Measurements from ENCODE around the gene TSPEAR. TPM values are rescaled to one million over a fixed set of nuclear protein-coding genes. Genes with fewer than 3 reads are reported as not detected.

The TSPEAR gene
- total and polyA plus RNA-seq, 3 donors from 2014 or later = 0.53 to 0.62 (median 0.55) TPM

GRCh38 chr21:44508711-44509445, 202.5 kb downstream of the TSPEAR start:
- no peak for TF ChIP-seq CTCF (IDR thresholded peaks at IDR 0.05)
- TF ChIP-seq POLR2A (IDR thresholded peaks at IDR 0.05) = no peak

DNA sequence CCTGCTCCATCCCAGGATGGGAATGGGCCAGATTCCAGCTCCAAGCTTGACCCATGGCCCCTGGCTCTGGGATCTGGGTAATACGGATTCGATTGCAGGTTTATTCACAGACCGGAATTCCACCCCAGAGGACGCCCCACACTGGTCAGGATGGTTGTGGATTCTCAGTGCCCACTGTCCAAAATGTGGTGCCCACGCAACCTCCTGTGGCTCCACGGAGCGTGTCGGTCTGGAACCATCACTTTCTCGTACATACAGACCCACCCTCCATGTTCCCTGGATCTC, 203.0 kb downstream of the TSPEAR start:
- DNase-seq = no peak
- WGBS, 2 donors = 83 to 84% methylated on average over 4 to 9 of the region's 9 CpGs
- Histone ChIP-seq H3K4me1 (no peaks in the 10 kb centered on the region), H3K27ac (no peak overlapping the region), H3K9me3 (no peaks in the 10 kb centered on the region), H3K36me3 (ENCODE audit: low read depth, missing control alignments) (no peaks in the 10 kb centered on the region), H3K27me3 (no peaks in the 10 kb centered on the region), H3K4me3 (no peak overlapping the region)
- intact Hi-C loops (cut with DNase I; ENCODE audit: low total_unique reads) = no loop called here
- TF ChIP-seq POLR2A (IDR thresholded peaks at IDR 0.05) (no peak), CTCF (IDR thresholded peaks at IDR 0.05) (no peak)

More at GRCh38 chr21:44508711-44509445, 202.5 kb downstream of the TSPEAR start:
- DNase-seq = no peak
- Histone ChIP-seq H3K27ac (no peak overlapping the region), H3K27me3 (no peaks in the 10 kb centered on the region), H3K4me1 (no peaks in the 10 kb centered on the region), H3K9me3 (no peaks in the 10 kb centered on the region), H3K36me3 (ENCODE audit: low read depth, missing control alignments) (no peaks in the 10 kb centered on the region), H3K4me3 (no peak overlapping the region)
- intact Hi-C loops (cut with DNase I; ENCODE audit: low total_unique reads) = no loop called here
- 83 to 86% methylated on average over 13 to 30 of the region's 30 CpGs for WGBS, 2 donors

GRCh38 chr21:44507673-44508425, 203.5 kb downstream of the TSPEAR start:
- 90 to 92% methylated on average over 26 of the region's 26 CpGs for WGBS, 2 donors
- no peaks in the 10 kb centered on the region for H3K27me3 ChIP-seq

DNA sequence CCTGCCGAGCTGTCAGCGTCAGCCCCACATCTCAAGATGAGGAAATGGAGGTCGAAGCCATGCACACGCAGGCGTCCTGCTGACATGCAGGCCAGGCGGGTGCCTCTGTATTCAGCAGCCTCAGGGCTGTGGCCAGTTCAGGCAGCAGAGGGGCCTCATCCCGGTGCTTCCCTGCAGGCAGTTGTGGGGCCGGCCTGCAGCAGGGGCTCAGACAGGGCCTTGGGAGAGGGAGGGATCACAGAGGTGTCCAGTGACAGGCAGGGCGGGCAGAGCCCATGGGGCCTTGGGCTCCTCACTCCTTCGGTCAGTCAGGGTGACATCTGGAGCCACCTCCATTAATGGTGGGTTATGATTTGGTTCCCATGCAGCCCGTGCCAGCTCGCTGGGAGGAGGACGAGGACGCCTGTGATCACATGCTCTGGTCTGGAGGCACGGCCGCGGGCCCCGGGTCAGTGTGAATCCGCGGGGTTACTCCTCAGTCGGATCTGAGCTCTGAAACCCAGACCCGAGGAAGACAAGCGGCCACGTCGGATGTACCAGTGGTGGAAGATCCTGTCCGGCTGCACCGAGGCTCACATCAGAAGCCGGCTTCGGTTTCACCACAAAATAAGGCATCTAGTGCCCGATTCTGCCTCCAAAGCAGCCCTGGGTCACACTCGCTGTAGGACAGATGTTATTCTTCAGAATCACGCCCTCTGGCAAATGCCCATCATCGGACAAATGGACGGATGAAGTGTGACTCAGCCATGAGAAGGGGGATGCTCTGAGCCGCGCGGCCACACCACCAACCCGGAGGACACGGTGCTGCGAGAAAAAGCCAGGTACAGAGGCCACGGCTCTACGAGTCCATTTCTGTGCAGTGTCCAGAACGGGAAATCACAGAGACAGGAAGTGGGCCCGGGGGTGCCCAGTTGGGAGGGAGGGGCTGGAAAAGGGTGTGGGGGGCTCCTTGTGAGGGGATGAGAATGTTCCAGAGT, 204.8 kb downstream of the TSPEAR start:
- intact Hi-C loops (cut with DNase I; ENCODE audit: low total_unique reads) = no loop called here
- DNase-seq = no peak
- no peaks in the 10 kb centered on the region for H3K27me3 ChIP-seq
- TF ChIP-seq CTCF (IDR thresholded peaks at IDR 0.05) = no peak
- TF ChIP-seq POLR2A (IDR thresholded peaks at IDR 0.05) = no peak
- H3K9me3 ChIP-seq = no peaks in the 10 kb centered on the region
- WGBS, 2 donors = 76 to 80% methylated on average over 15 to 44 of the region's 44 CpGs
- H3K36me3 ChIP-seq (ENCODE audit: low read depth, missing control alignments) = no peaks in the 10 kb centered on the region
- no peak overlapping the region for H3K27ac ChIP-seq
- H3K4me3 ChIP-seq = no peak overlapping the region
- H3K4me1 ChIP-seq = no peaks in the 10 kb centered on the region

More at GRCh38 chr21:44507673-44508425, 203.5 kb downstream of the TSPEAR start:
- TF ChIP-seq POLR2A (IDR thresholded peaks at IDR 0.05) (no peak), CTCF (IDR thresholded peaks at IDR 0.05) (no peak)
- no peaks in the 10 kb centered on the region for H3K36me3 ChIP-seq (ENCODE audit: low read depth, missing control alignments)
- intact Hi-C loops (cut with DNase I; ENCODE audit: low total_unique reads) = no loop called here
- no peak overlapping the region for H3K27ac ChIP-seq
- H3K4me1 ChIP-seq = no peaks in the 10 kb centered on the region
- no peak for DNase-seq
- no peak overlapping the region for H3K4me3 ChIP-seq
- H3K9me3 ChIP-seq = no peaks in the 10 kb centered on the region

All from testis (tissue), 3 donors.